ENCODE measurements around the gene MYL9.

GRCh38 chr20:36525620-36526365 is 15.5 kb upstream of the MYL9 start:
- TF ChIP-seq CTCF (IDR thresholded peaks at IDR 0.05; ENCODE audit: low read depth, low read length, missing input control) (no peak), MAX (IDR thresholded peaks at IDR 0.05) (no peak), REST (IDR thresholded peaks at IDR 0.05) (no peak), RAD21 (IDR thresholded peaks at IDR 0.05) (no peak), YY1 (IDR thresholded peaks at IDR 0.05) (no peak), ZBTB33 (IDR thresholded peaks at IDR 0.05) (no peak), ATF3 (IDR thresholded peaks at IDR 0.05) (no peak)

Data from liver (tissue), 3 donors.